ENCODE measurements around the gene ITPA. TPM values are rescaled to one million over a fixed set of nuclear protein-coding genes. Genes with fewer than 3 reads are reported as not detected.

ITPA gene
- total RNA-seq, 1 experiment from 2014 or later = 42.5 TPM

DNA sequence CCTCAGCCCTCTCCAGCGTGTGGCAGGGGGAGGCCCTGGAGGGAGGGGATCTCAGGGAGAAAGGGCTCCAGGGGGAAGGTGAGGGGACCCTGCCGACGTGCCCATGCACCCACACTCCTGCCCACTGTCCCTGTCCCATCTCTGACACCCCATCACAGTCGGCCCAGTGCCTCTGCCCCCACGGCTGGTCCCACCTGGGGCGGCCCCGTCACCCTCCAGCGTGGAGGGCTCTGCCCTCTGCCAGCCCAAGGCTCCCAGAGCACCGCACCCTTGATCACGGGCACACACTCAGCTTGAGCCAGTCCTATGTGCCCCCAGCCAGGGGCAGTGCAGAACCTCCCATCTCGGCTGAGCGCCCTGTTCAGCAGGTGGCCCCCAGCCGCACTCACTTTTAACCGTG, 20.5 kb downstream of the ITPA start:
- intact Hi-C loops (cut with micrococcal nuclease; ENCODE audit: unreplicated experiment) = no loop called here
- CTCF ChIA-PET = no interaction called here
- no peaks in the 10 kb centered on the region for H3K9me3 Mint-ChIP-seq (ENCODE audit: low read depth, unreplicated experiment)

DNA sequence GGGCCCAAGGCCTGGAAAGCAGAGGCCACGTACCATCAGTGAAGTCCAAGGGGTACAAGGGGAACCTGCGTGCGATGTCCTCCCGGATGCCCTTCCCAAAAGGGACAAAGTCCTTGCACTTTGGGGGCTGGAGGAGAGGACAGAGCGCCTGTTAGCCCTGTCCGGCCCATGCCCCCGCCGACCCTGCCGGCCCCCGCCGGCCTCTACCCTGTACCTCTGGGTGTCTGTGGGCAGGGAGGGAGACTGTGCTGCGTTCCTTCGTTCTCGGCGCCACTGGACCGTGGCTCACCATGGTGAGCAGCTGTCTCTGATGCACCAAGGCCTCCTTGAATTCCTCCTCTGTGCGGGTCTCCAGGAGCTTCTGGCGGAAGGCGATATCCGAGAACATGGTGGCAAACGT, 21.8 kb downstream of the ITPA start:
- Mint-ChIP-seq H3K27me3 (ENCODE audit: unreplicated experiment) (no peaks in the 10 kb centered on the region), H3K9me3 (ENCODE audit: low read depth, unreplicated experiment) (no peaks in the 10 kb centered on the region), H3K4me3 (ENCODE audit: low read depth, unreplicated experiment) (no peak overlapping the region), H3K4me1 (ENCODE audit: low read depth, unreplicated experiment) (peaks cover 13% of the 10 kb centered on the region), H3K36me3 (ENCODE audit: insufficient read depth, unreplicated experiment) (peaks cover 12% of the 10 kb centered on the region), H3K27ac (ENCODE audit: unreplicated experiment) (no peak overlapping the region)
- CTCF ChIA-PET = no interaction called here
- intact Hi-C loops (cut with micrococcal nuclease; ENCODE audit: unreplicated experiment) = no loop called here
- BruUV-seq (replicated peaks) = no TSS peak
- DNase-seq = no peak
- TF ChIP-seq, protein P1, sequence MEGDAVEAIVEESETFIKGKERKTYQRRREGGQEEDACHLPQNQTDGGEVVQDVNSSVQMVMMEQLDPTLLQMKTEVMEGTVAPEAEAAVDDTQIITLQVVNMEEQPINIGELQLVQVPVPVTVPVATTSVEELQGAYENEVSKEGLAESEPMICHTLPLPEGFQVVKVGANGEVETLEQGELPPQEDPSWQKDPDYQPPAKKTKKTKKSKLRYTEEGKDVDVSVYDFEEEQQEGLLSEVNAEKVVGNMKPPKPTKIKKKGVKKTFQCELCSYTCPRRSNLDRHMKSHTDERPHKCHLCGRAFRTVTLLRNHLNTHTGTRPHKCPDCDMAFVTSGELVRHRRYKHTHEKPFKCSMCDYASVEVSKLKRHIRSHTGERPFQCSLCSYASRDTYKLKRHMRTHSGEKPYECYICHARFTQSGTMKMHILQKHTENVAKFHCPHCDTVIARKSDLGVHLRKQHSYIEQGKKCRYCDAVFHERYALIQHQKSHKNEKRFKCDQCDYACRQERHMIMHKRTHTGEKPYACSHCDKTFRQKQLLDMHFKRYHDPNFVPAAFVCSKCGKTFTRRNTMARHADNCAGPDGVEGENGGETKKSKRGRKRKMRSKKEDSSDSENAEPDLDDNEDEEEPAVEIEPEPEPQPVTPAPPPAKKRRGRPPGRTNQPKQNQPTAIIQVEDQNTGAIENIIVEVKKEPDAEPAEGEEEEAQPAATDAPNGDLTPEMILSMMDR (IDR thresholded peaks at IDR 0.05; ENCODE audit: unreplicated experiment) = no peak

More for the DNA sequence above, 20.5 kb downstream of the ITPA start:
- Mint-ChIP-seq H3K36me3 (ENCODE audit: insufficient read depth, unreplicated experiment) (peaks cover 9% of the 10 kb centered on the region), H3K27me3 (ENCODE audit: unreplicated experiment) (no peaks in the 10 kb centered on the region), H3K4me1 (ENCODE audit: low read depth, unreplicated experiment) (no peaks in the 10 kb centered on the region), H3K4me3 (ENCODE audit: low read depth, unreplicated experiment) (no peak overlapping the region), H3K27ac (ENCODE audit: unreplicated experiment) (no peak overlapping the region)
- no peak for DNase-seq
- no TSS peak for BruUV-seq (replicated peaks)
- TF ChIP-seq, protein P1 (IDR thresholded peaks at IDR 0.05; ENCODE audit: unreplicated experiment) = no peak

DNA sequence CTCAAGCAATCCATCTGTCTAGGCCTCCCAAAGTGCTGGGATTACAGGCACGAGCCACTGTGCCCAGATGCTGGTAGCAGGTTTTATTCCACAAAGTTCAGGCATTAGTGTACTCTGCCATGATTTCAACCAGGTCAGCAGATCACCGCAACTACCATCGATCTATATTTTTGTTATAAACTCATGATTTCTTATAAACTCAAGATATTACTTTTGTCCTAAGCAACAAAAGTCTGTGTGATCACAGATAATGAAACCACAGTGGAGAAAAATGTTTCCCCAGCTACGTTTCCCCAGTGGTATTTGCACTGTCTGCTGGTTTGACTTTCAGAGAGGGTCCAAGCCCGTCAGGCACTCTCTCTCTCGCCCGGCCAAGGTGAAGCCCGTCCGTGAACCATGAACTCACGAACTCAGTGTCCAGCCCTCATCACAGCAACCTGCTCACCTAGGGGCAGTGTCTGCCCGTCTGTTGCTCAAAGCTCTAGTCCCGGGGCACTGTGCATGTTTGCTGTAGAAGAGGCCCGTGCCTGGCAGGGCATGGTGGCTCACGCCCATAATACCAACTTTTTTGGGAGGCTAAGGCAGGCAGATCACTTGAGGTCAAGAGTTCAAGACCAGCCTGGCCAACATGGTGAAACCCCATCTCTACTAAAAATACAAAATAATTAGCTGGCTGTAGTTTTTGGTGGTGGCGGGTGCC, 22.7 kb downstream of the ITPA start:
- H3K4me3 Mint-ChIP-seq (ENCODE audit: low read depth, unreplicated experiment) = no peak overlapping the region
- CTCF ChIA-PET = no interaction called here
- no peaks in the 10 kb centered on the region for H3K9me3 Mint-ChIP-seq (ENCODE audit: low read depth, unreplicated experiment)
- BruUV-seq (replicated peaks) = no TSS peak
- H3K27me3 Mint-ChIP-seq (ENCODE audit: unreplicated experiment) = no peaks in the 10 kb centered on the region
- no peak for DNase-seq
- TF ChIP-seq, protein P1 (IDR thresholded peaks at IDR 0.05; ENCODE audit: unreplicated experiment) = no peak
- H3K27ac Mint-ChIP-seq (ENCODE audit: unreplicated experiment) = no peak overlapping the region
- intact Hi-C loops (cut with micrococcal nuclease; ENCODE audit: unreplicated experiment) = no loop called here
- H3K4me1 Mint-ChIP-seq (ENCODE audit: low read depth, unreplicated experiment) = peaks cover 22% of the 10 kb centered on the region
- H3K36me3 Mint-ChIP-seq (ENCODE audit: insufficient read depth, unreplicated experiment) = peaks cover 15% of the 10 kb centered on the region

DNA sequence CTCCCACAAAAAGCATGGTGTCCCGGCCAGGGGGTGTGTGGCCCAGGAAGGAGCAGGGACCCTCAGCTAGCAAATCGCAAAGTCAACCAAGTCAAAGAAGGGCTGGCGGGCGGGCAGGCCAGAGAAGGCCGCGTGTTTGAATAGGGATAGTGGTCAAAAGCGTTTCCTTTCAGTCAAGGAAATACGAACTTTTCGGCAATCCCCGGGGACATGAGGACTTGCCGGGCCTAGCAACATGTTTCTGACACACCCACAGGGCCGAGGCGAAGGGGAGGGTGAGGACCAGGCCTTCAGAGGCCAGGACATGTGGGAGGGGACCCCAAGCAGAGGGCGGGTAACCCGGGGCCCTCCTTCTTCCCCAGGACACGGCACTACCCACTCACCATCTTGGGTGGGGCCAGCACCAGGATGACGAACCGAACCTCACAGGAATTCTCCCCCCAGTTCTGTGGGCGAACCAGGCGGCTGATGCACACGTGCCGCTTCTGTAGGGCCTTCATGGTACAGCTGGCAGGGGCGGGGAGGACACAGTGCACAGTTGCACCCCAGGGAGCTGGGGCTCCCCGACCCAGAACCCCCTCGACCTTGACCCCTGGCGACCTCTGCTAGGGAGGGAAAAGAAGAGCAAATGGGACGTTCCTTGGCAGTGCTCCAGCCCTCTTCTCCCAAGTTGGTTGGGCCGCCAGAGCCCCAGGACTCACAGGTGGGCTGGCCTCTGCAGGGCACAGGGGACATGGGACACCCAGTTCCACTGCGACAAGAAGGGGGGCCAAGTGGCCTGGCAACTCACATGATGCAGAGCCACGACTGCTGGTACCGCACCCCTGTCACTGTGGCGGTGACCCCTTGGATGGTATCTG, 24.1 kb downstream of the ITPA start:
- no peak for DNase-seq
- no peak overlapping the region for H3K27ac Mint-ChIP-seq (ENCODE audit: unreplicated experiment)
- CTCF ChIA-PET = no interaction called here
- H3K27me3 Mint-ChIP-seq (ENCODE audit: unreplicated experiment) = no peaks in the 10 kb centered on the region
- peaks cover 18% of the 10 kb centered on the region for H3K36me3 Mint-ChIP-seq (ENCODE audit: insufficient read depth, unreplicated experiment)
- TF ChIP-seq, protein P1 (IDR thresholded peaks at IDR 0.05; ENCODE audit: unreplicated experiment) = no peak
- H3K9me3 Mint-ChIP-seq (ENCODE audit: low read depth, unreplicated experiment) = no peaks in the 10 kb centered on the region
- intact Hi-C loops (cut with micrococcal nuclease; ENCODE audit: unreplicated experiment) = no loop called here
- no TSS peak for BruUV-seq (replicated peaks)
- H3K4me3 Mint-ChIP-seq (ENCODE audit: low read depth, unreplicated experiment) = no peak overlapping the region
- H3K4me1 Mint-ChIP-seq (ENCODE audit: low read depth, unreplicated experiment) = peaks cover 22% of the 10 kb centered on the region

Measured in Calu3 (cell line).